T-cell (primary cell): Measurements from ENCODE around the gene FCER2. TPM values are rescaled to one million over a fixed set of nuclear protein-coding genes. Genes with fewer than 3 reads are reported as not detected.

Experiments used
- ATAC-seq, 4 experiments: fragments of 200-7000 bp in 3 of 4; fragments of 150-1000 bp in 1 of 4; cut with Tn5 transposase; replicated peaks in 1 of 4; 1 replicate in 3 of 4; 2 replicates in 1 of 4; pipeline ENCODE4 v1.10.0; 2021; ENCODE audit warnings: moderate library complexity in 3 of 4, mild to moderate bottlenecking in 2 of 4, moderate number of reproducible peaks in 1 of 4
- CTCF ChIA-PET, 2 donors: fragments of 300-600 bp; sonication (Branson Sonifier 250); formaldehyde crosslinking; loops; one replicate each; lab custom pipeline; 2022; ENCODE audit warnings: antibody characterized with exemption in 2 of 2; lab: Charles Lee
- POLR2A ChIA-PET, 2 donors: fragments of 300-600 bp; sonication (Branson Sonifier 250); formaldehyde crosslinking; loops; one replicate each; lab custom pipeline; 2022; ENCODE audit warnings: antibody characterized with exemption in 2 of 2; lab: Charles Lee
- DNase-seq, 35 experiments: peaks; one replicate each; pipeline versions ENCODE4 v3.0.0 to v3.0.0-alpha.2; 2013 to 2023
- H3K27ac ChIP-seq: one replicate; pipeline ENCODE4 v1.5.1; 2013; ENCODE audit warnings: low read length
- H3K27me3 ChIP-seq, 2 experiments: replicated peaks in 1 of 2; 1 replicate in 1 of 2; 2 replicates in 1 of 2; pipeline versions ENCODE4 v1.6.1 to v1.7.0; 2013; ENCODE audit warnings: low read length in 1 of 2, mixed read lengths in 1 of 2; ENCODE audit not compliant: control insufficient read depth in 2 of 2, insufficient read depth in 2 of 2; ENCODE audit errors: extremely low read depth in 1 of 2
- H3K36me3 ChIP-seq, 2 donors: 1 replicate in 1 of 2; 2 replicates in 1 of 2; pipeline versions ENCODE4 v1.6.1 to v1.7.0; 2013; ENCODE audit warnings: low read length in 1 of 2; ENCODE audit not compliant: control insufficient read depth in 2 of 2, insufficient read depth in 1 of 2; ENCODE audit errors: extremely low read depth in 1 of 2
- H3K4me1 ChIP-seq, 2 experiments: 1 replicate in 1 of 2; 2 replicates in 1 of 2; pipeline versions ENCODE4 v1.6.1 to v1.7.0; 2013; ENCODE audit warnings: low read length in 2 of 2, mixed read lengths in 1 of 2; ENCODE audit not compliant: insufficient read depth in 2 of 2, control insufficient read depth in 1 of 2; ENCODE audit errors: extremely low read depth in 1 of 2
- H3K4me3 ChIP-seq, 2 donors: 1 replicate in 1 of 2; 2 replicates in 1 of 2; pipeline versions ENCODE4 v1.5.1 to v1.7.0; 2013; ENCODE audit warnings: mild to moderate bottlenecking in 2 of 2, low read length in 1 of 2, moderate library complexity in 1 of 2; ENCODE audit not compliant: control insufficient read depth in 1 of 2; ENCODE audit errors: extremely low read depth in 1 of 2
- H3K9me3 ChIP-seq: 2 replicates; pipeline ENCODE4 v1.7.0; 2013
- H3K27ac Mint-ChIP-seq, 2 donors: one replicate each; pipeline ENCODE4 v1.8.0; 2020 to 2021; ENCODE audit warnings: mild to moderate bottlenecking in 2 of 2, mixed read lengths in 2 of 2
- H3K27me3 Mint-ChIP-seq, 2 donors: one replicate each; pipeline ENCODE4 v1.8.0; 2021 to 2022; ENCODE audit warnings: mixed read lengths in 2 of 2
- H3K36me3 Mint-ChIP-seq: one replicate; pipeline ENCODE4 v1.8.0; 2021; ENCODE audit warnings: mixed read lengths
- H3K4me1 Mint-ChIP-seq, 3 donors: one replicate each; pipeline ENCODE4 v1.8.0; 2020 to 2022; ENCODE audit warnings: mixed read lengths in 3 of 3, mild to moderate bottlenecking in 1 of 3
- H3K4me3 Mint-ChIP-seq, 3 donors: one replicate each; pipeline ENCODE4 v1.8.0; 2020 to 2022; ENCODE audit warnings: mild to moderate bottlenecking in 3 of 3, mixed read lengths in 3 of 3, moderate library complexity in 3 of 3
- H3K9me3 Mint-ChIP-seq, 3 donors: one replicate each; pipeline ENCODE4 v1.8.0; 2020 to 2022; ENCODE audit warnings: mixed read lengths in 3 of 3
- WGBS: methylation state at CpG from one replicate; pipeline ENCODE4 v1.1.5; 2013; ENCODE audit warnings: missing lambda C conversion rate; ENCODE audit not compliant: insufficient coverage; 5-methylcytosine and 5-hydroxymethylcytosine counted together
- total RNA-seq, 35 experiments: library from RNA in 6 of 35; stranded (reverse) in 6 of 35; fragments of 120-200 nt in 1 of 35; gene quantifications; one replicate each; pipeline versions ENCODE4 v1.2.1 to v1.2.4 and lab custom pipeline; 2013 to 2026

FCER2 gene
- total RNA-seq, 5 donors from 2014 or later (not counting 1 experiment from before 2014, with no cell fraction given) = 0.90 to 2.5 (median 1.2) TPM

DNA sequence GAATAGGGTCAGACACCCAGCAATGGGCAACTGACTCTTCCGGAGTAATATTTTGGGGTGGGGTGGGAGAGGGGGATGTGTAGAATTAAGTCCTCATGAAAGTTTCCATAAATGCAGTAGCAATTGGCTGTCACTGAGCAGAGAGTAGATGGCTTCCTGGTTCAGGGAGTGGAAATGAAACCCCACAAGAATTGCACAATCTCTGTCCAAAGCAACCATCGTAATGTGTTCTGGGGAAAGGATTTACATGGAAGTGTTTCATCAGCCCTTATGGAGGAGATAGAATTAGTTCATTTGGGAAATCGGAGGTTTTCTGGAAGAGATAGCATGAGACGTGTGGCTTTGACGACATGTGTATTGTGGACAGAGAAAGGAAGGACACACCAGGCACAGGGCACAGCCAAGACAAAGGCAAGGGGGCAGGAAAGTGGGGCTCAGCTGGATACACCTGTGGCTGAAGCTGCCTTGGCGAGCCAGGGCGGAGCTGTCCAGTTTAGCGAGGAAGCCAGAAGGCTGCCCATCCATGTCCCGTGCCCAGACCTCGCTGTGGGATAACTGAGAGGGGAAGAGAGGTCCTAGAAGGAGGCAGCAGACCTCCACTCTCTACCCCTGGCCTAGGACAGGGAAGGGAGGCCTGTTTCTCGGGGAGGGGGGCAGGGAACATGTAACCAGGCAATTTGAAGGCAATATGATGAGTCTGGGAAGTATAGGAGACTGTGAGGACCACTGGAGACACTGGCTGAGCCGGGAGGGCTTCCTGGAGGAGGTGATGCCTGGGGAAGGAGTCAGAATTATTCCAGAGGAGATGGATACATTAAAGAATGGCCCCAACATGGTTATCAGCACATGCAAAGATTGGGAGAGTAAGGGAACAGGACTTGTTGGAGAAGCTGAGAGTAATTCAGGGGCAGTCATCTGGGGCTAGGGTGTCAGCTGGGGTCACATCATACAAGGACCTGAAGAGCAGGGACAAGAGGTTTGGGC, 32.6 kb upstream of the FCER2 start:
- H3K27me3 Mint-ChIP-seq = peaks cover 14 to 23% of the 10 kb centered on the region in 2 donors
- ChIA-PET POLR2A (no interaction called here), CTCF (no interaction called here)
- H3K4me3 Mint-ChIP-seq = no peak overlapping the region
- H3K27ac Mint-ChIP-seq = no peak overlapping the region
- H3K4me1 Mint-ChIP-seq = peaks cover 5 to 12% (median 9%) of the 10 kb centered on the region in 3 donors
- no peaks in the 10 kb centered on the region for H3K9me3 Mint-ChIP-seq
- no peak overlapping the region for H3K27ac ChIP-seq
- WGBS = 85% methylated on average over 5 of the region's 12 CpGs
- DNase-seq (no peak), ATAC-seq (no peak)
- no peak overlapping the region for H3K4me3 ChIP-seq
- H3K36me3 Mint-ChIP-seq = no peaks in the 10 kb centered on the region
- no peaks in the 10 kb centered on the region for H3K36me3 ChIP-seq
- peaks cover 6 to 42% of the 10 kb centered on the region in 2 experiments for H3K27me3 ChIP-seq
- H3K4me1 ChIP-seq = peaks cover 0 to 16% of the 10 kb centered on the region in 2 experiments
- no peaks in the 10 kb centered on the region for H3K9me3 ChIP-seq

DNA sequence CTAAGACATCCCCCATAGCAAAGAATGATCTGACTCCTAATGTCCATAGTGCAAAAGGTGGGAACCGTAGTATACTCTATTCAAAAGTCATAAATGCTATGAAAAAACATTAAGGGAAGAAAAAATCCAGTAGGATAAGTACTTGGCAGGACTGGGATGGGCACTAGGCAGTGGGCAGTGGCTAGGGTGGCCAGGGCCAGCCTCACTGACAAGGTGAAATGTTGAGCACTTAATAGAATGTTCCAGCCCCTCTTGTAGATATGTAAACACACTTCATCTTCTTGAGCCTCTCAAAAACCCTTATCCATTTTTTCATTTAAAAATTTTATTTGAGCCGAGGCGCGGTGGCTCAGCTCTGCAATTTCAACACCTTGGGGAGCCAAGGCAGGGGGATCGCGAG, 31.4 kb upstream of the FCER2 start:
- Histone ChIP-seq H3K9me3 (no peaks in the 10 kb centered on the region), H3K27me3 (peaks cover 13 to 54% of the 10 kb centered on the region in 2 experiments), H3K4me1 (peaks cover 0 to 22% of the 10 kb centered on the region in 2 experiments), H3K4me3 (no peak overlapping the region), H3K36me3 (no peaks in the 10 kb centered on the region), H3K27ac (no peak overlapping the region)
- H3K27me3 Mint-ChIP-seq = peaks cover 23 to 32% of the 10 kb centered on the region in 2 donors
- ChIA-PET POLR2A (no interaction called here), CTCF (interaction anchor here in 1 of 2 donors (0.6 kb wide), 1 partner anchor 64 kb away, joined by 3 read pairs; no protein-coding TSS in a partner anchor)
- H3K36me3 Mint-ChIP-seq = no peaks in the 10 kb centered on the region
- DNase-seq = no peak
- no CpG with 5 or more reads among the region's 6 CpGs for WGBS
- H3K4me3 Mint-ChIP-seq = no peak overlapping the region
- H3K9me3 Mint-ChIP-seq = no peaks in the 10 kb centered on the region
- no peak for ATAC-seq
- no peak overlapping the region for H3K27ac Mint-ChIP-seq
- H3K4me1 Mint-ChIP-seq = peaks cover 14 to 22% (median 20%) of the 10 kb centered on the region in 3 donors

DNA sequence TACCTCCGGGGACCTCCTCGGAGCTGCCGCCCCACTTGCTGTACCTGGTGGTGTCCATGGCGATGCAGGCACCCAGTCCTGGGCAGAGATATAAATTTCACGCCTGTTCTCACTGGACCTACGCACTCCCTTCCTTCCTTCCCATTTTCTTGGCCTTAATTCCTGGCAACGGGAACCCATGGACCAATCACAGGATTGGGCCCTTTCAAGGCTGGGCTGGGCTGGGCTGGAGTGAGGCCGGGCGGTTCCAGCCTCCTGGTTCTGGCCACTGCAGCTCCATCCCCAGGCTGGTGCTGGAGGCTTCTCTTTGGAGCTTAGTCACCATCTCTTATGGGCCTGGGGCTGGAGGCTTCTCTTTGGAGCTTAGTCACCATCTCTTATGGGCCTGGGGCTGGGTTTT, 30.1 kb upstream of the FCER2 start, which contains the start of gene CLEC4G:
TSS of gene CLEC4G (minus strand) at position 66 of the 400 bp plus-strand sequence. CDS start at position 58, 8 bp downstream.
- Mint-ChIP-seq H3K4me1 (peaks cover 14 to 22% (median 20%) of the 10 kb centered on the region in 3 donors), H3K27me3 (peaks cover 29 to 41% of the 10 kb centered on the region in 2 donors), H3K36me3 (no peaks in the 10 kb centered on the region), H3K27ac (no peak within 1 kb of the TSS), H3K4me3 (peak within 1 kb of the TSS in 1 of 3 donors; percentile 51), H3K9me3 (no peaks in the 10 kb centered on the region)
- no peaks in the 10 kb centered on the region for H3K36me3 ChIP-seq
- peaks cover 13 to 61% of the 10 kb centered on the region in 2 experiments for H3K27me3 ChIP-seq
- ATAC-seq (no peak), DNase-seq (no peak)
- 85% methylated on average over 9 of the region's 9 CpGs for WGBS
- no peaks in the 10 kb centered on the region for H3K9me3 ChIP-seq
- ChIA-PET CTCF (no interaction called here), POLR2A (no interaction called here)
- peaks cover 0 to 22% of the 10 kb centered on the region in 2 experiments for H3K4me1 ChIP-seq
- H3K4me3 ChIP-seq = no peak within 1 kb of the TSS
- no peak within 1 kb of the TSS for H3K27ac ChIP-seq

DNA sequence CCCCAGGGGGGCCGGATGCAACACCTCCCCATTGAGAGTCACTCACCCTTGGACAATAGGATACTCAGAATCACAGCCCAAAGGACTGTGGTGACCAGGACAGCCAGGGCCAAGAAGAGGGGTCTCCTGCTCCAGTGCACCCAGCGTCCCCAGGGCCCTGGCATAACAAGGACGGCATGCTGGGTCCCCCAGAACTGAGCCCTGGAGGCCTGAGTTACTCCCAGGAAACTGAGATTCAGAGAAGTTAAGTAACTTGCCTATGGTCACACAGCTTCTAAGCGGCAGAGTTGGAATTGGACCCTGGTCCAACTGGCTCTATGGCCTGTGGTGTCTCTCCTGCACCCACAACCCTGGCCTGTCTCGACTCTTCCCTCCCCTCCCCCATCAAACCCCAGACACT, 29.7 kb upstream of the FCER2 start:
- H3K27me3 ChIP-seq = peaks cover 13 to 57% of the 10 kb centered on the region in 2 experiments
- H3K4me3 ChIP-seq = no peak overlapping the region
- no peaks in the 10 kb centered on the region for H3K36me3 ChIP-seq
- ATAC-seq = no peak
- H3K36me3 Mint-ChIP-seq = no peaks in the 10 kb centered on the region
- peaks cover 29 to 41% of the 10 kb centered on the region in 2 donors for H3K27me3 Mint-ChIP-seq
- no peaks in the 10 kb centered on the region for H3K9me3 ChIP-seq
- peaks cover 14 to 22% (median 20%) of the 10 kb centered on the region in 3 donors for H3K4me1 Mint-ChIP-seq
- ChIA-PET POLR2A (no interaction called here), CTCF (no interaction called here)
- H3K4me1 ChIP-seq = peaks cover 0 to 22% of the 10 kb centered on the region in 2 experiments
- H3K9me3 Mint-ChIP-seq = no peaks in the 10 kb centered on the region
- peak overlapping the region in 1 of 3 donors; percentile 51 for H3K4me3 Mint-ChIP-seq
- no peak for DNase-seq
- H3K27ac Mint-ChIP-seq = no peak overlapping the region
- H3K27ac ChIP-seq = no peak overlapping the region
- 95% methylated on average over 3 of the region's 5 CpGs for WGBS

DNA sequence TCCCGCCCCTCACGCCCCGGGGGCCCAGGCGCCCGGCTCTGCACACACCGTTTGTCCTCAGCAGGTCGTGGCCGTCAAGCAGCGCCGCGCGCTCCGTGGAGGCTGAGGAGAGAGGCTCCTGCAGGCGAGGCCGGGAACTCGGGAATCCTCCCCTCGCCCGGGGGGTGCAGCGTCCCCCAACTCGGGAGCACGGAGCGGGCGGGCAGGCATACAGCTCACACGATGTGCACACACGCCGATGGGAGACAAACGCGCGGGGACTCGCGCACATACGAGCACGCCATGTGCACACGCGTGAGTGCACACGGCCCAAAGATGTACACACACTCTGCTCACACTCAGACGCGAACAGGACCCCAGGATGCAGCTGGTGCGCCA, 29.3 kb upstream of the FCER2 start:
- H3K4me3 Mint-ChIP-seq = peak overlapping the region in 1 of 3 donors; percentile 25

More for the DNA sequence above, 29.3 kb upstream of the FCER2 start:
- no peaks in the 10 kb centered on the region for H3K9me3 Mint-ChIP-seq
- H3K27me3 ChIP-seq = peaks cover 13 to 57% of the 10 kb centered on the region in 2 experiments
- DNase-seq (no peak), ATAC-seq (no peak)
- whole genome bisulfite sequencing = 63% methylated on average over 24 of the region's 39 CpGs
- H3K27ac ChIP-seq = no peak overlapping the region
- peaks cover 29 to 41% of the 10 kb centered on the region in 2 donors for H3K27me3 Mint-ChIP-seq
- H3K9me3 ChIP-seq = no peaks in the 10 kb centered on the region
- peaks cover 0 to 22% of the 10 kb centered on the region in 2 experiments for H3K4me1 ChIP-seq
- H3K4me3 ChIP-seq = no peak overlapping the region
- ChIA-PET POLR2A (no interaction called here), CTCF (no interaction called here)
- H3K36me3 ChIP-seq = no peaks in the 10 kb centered on the region
- no peaks in the 10 kb centered on the region for H3K36me3 Mint-ChIP-seq
- H3K27ac Mint-ChIP-seq = no peak overlapping the region
- H3K4me1 Mint-ChIP-seq = peaks cover 14 to 22% (median 20%) of the 10 kb centered on the region in 3 donors
